ENCODE data around the gene ANGPTL8.

ANGPTL8 gene

DNA sequence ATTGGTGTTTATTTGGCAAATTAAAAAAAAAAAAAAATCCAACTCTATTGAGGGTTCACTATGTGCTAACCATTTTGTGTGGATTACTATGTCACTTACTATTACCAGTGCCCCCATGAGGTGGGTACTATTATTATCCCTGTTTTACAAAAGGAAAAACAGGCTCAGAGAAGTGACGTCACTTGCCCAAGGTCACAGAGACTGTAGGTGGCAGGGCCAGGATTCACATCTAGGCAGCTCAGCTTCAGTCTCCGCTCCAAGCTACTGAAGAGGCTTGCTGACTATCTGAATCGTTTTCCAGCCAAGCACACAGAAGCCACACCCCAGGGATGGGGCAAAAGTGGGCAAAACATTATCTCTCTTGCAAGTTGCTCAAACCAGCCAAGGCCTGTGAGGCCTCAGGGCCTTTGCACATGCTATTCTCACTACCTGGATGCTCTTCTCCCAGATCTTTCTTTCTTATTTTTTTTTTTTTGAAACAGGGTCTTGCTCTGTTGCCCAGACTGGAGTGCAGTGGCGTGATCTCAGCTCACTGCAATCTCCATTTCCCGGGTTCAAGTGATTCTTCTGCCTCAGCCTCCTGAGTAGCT lies 4.8 kb upstream of the ANGPTL8 start:
- Histone ChIP-seq H3K4me3 (ENCODE audit: low read depth in 1 of 5, low read length in 5 of 5) (no peak overlapping the region), H3K27ac (ENCODE audit: low read depth, low read length) (peak overlapping the region; percentile 27), H3K27me3 (ENCODE audit: control insufficient read depth in 5 of 5, insufficient read depth in 4 of 5, low read length in 5 of 5) (no peaks in the 10 kb centered on the region), H3K4me1 (ENCODE audit: control insufficient read depth in 5 of 5, insufficient read depth in 5 of 5, low read length in 5 of 5) (peaks cover 4 to 69% (median 40%) of the 10 kb centered on the region in 5 donors), H3K36me3 (ENCODE audit: control insufficient read depth in 5 of 5, insufficient read depth in 5 of 5, low read length in 5 of 5) (peaks cover 5 to 85% (median 74%) of the 10 kb centered on the region in 5 donors), H3K9ac (ENCODE audit: low read length in 5 of 5) (no peak overlapping the region), H3K9me3 (ENCODE audit: control insufficient read depth in 5 of 5, low read length in 5 of 5) (peaks cover 0 to 11% (median 4%) of the 10 kb centered on the region in 5 donors)

DNA sequence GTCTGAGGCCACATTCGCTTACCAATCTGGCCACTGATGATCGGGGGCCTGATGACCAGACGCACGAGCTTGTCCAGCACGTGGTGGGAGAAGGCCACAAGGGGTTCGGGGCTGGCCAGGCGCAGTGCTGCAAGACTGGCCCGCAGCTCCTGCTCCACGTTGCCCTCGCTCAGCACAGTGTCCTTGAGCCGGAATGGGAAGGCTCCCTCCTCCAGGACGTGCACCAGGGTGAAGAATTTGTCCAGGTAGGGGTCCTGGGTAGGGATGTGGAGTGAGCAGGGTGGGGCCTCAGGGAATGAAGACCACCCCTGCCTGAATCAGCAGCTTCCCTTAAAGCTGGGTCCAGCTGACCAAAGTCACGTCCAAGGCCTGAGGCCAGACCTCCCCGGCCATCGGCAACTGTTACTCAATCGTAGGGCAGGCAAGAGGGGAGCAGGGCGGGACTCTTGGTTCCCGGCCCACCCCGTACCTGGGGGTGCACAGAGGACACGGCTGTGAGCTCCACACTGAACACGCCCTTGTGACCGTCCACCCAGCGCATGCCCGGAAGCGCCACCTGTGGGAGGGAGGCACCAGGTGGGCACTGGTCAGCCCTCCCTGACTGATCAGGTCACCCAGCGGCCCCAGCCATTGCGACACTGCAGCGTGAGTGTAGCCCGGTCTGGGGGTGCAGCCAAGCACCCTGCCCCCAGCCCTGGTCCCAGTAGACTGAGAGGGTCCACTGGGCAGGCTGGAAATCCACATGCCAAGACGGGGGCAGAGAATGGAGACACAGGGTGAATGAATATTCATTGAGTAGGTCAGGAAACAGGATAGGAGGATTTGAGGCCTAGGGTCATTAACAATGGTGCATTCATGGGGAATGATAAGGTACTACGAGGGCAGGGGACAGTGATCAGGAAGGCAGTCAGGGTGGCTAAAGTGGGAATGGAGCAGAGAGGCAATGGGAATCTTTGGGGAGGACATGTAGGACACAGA lies 2.8 kb upstream of the ANGPTL8 start:
- Histone ChIP-seq H3K9me3 (ENCODE audit: control insufficient read depth in 5 of 5, low read length in 5 of 5) (peaks cover 0 to 11% (median 4%) of the 10 kb centered on the region in 5 donors), H3K4me1 (ENCODE audit: control insufficient read depth in 5 of 5, insufficient read depth in 5 of 5, low read length in 5 of 5) (peaks cover 0 to 74% (median 44%) of the 10 kb centered on the region in 5 donors), H3K4me3 (ENCODE audit: low read depth in 1 of 5, low read length in 5 of 5) (no peak overlapping the region), H3K27ac (ENCODE audit: low read depth, low read length) (peak overlapping the region; percentile 55), H3K9ac (ENCODE audit: low read length in 5 of 5) (no peak overlapping the region), H3K36me3 (ENCODE audit: control insufficient read depth in 5 of 5, insufficient read depth in 5 of 5, low read length in 5 of 5) (peaks cover 5 to 82% (median 72%) of the 10 kb centered on the region in 5 donors), H3K27me3 (ENCODE audit: control insufficient read depth in 5 of 5, insufficient read depth in 4 of 5, low read length in 5 of 5) (no peaks in the 10 kb centered on the region)

DNA sequence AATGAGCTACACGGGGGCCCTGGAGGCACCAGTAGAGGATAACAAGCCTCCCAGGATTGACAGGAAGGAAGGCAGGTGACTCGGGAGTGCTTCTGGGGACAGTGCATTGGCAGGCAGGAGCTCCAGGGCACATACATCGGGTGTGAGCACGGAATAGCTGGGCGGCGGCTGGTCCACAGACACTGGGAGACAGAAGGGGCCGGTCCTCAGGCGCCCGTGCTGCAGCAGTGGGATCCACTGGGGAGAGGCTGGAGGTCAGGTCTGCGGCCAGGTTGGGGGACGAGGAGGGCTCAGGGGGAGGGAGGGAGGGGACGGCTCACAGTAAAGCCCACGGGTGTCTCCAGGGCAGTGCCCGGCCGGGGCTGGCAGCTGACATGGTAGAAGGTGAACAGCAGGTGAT lies 2.1 kb upstream of the ANGPTL8 start:
- Histone ChIP-seq H3K27ac (ENCODE audit: low read depth, low read length) (peak overlapping the region; percentile 55), H3K9ac (ENCODE audit: low read length in 5 of 5) (no peak overlapping the region), H3K27me3 (ENCODE audit: control insufficient read depth in 5 of 5, insufficient read depth in 4 of 5, low read length in 5 of 5) (no peaks in the 10 kb centered on the region), H3K4me1 (ENCODE audit: control insufficient read depth in 5 of 5, insufficient read depth in 5 of 5, low read length in 5 of 5) (peaks cover 0 to 73% (median 44%) of the 10 kb centered on the region in 5 donors), H3K36me3 (ENCODE audit: control insufficient read depth in 5 of 5, insufficient read depth in 5 of 5, low read length in 5 of 5) (peaks cover 4 to 82% (median 71%) of the 10 kb centered on the region in 5 donors), H3K4me3 (ENCODE audit: low read depth in 1 of 5, low read length in 5 of 5) (no peak overlapping the region), H3K9me3 (ENCODE audit: control insufficient read depth in 5 of 5, low read length in 5 of 5) (peaks cover 0 to 11% (median 4%) of the 10 kb centered on the region in 5 donors)

DNA sequence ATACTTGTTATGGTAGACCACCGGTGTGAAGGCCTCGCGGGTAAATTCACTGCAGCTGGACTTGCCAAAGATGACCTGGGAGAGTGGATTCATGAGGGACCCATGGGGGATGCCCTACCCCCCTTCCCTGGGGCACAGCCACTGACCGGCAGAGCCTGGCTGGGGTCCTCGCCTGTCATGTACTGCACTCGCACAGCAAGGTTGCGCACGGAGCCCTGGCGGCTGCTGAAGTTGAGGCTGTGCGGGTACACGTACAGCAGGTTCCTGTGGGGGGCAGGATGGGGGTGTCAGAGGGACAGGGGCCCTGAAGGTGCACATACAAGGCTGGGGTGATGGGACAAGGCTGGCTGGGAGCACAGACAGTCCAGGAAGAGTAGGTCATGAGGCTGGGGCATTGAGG lies 1.4 kb upstream of the ANGPTL8 start:
- peaks cover 0 to 75% (median 44%) of the 10 kb centered on the region in 5 donors for H3K4me1 ChIP-seq (ENCODE audit: control insufficient read depth in 5 of 5, insufficient read depth in 5 of 5, low read length in 5 of 5)
- peaks cover 0 to 80% (median 70%) of the 10 kb centered on the region in 5 donors for H3K36me3 ChIP-seq (ENCODE audit: control insufficient read depth in 5 of 5, insufficient read depth in 5 of 5, low read length in 5 of 5)

DNA sequence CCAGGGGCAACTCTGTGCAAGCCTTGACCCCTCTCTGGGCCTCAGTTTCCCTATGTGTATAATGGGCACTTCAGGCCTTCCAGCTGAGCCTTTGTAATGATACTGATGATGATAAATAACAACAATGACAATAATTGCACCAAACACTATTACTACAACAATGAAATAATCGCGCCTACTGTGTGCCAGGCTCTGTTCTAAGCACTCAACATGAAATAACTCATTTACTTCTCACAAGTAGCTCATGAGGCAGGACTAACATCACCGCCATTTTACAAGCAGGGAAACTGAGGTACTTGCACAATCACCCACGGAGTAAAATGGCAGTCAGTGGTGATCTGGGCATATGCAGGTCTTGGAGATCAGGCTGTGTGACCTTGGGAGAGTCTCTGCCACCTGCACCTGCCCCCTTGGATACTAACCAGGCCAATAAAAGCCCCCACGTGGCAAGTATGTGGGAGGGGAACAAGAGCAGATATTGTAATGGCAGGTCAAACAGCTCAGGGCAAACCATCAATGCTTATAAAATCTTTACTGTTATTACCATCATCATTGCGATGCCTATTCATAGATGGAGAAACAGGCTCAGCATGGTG lies 540 bp upstream of the ANGPTL8 start:
- H3K4me1 ChIP-seq (ENCODE audit: control insufficient read depth in 5 of 5, insufficient read depth in 5 of 5, low read length in 5 of 5) = peaks cover 2 to 76% (median 48%) of the 10 kb centered on the region in 5 donors
- H3K9me3 ChIP-seq (ENCODE audit: control insufficient read depth in 5 of 5, low read length in 5 of 5) = peaks cover 0 to 11% (median 4%) of the 10 kb centered on the region in 5 donors
- H3K9ac ChIP-seq (ENCODE audit: low read length in 5 of 5) = no peak overlapping the region
- no peaks in the 10 kb centered on the region for H3K27me3 ChIP-seq (ENCODE audit: control insufficient read depth in 5 of 5, insufficient read depth in 4 of 5, low read length in 5 of 5)
- no peak overlapping the region for H3K4me3 ChIP-seq (ENCODE audit: low read depth in 1 of 5, low read length in 5 of 5)
- peaks cover 0 to 73% (median 69%) of the 10 kb centered on the region in 5 donors for H3K36me3 ChIP-seq (ENCODE audit: control insufficient read depth in 5 of 5, insufficient read depth in 5 of 5, low read length in 5 of 5)
- no peak overlapping the region for H3K27ac ChIP-seq (ENCODE audit: low read depth, low read length)

More for the DNA sequence above, 1.4 kb upstream of the ANGPTL8 start:
- Histone ChIP-seq H3K9ac (ENCODE audit: low read length in 5 of 5) (no peak overlapping the region), H3K27me3 (ENCODE audit: control insufficient read depth in 5 of 5, insufficient read depth in 4 of 5, low read length in 5 of 5) (no peaks in the 10 kb centered on the region), H3K27ac (ENCODE audit: low read depth, low read length) (no peak overlapping the region), H3K9me3 (ENCODE audit: control insufficient read depth in 5 of 5, low read length in 5 of 5) (peaks cover 0 to 11% (median 4%) of the 10 kb centered on the region in 5 donors), H3K4me3 (ENCODE audit: low read depth in 1 of 5, low read length in 5 of 5) (no peak overlapping the region)

DNA sequence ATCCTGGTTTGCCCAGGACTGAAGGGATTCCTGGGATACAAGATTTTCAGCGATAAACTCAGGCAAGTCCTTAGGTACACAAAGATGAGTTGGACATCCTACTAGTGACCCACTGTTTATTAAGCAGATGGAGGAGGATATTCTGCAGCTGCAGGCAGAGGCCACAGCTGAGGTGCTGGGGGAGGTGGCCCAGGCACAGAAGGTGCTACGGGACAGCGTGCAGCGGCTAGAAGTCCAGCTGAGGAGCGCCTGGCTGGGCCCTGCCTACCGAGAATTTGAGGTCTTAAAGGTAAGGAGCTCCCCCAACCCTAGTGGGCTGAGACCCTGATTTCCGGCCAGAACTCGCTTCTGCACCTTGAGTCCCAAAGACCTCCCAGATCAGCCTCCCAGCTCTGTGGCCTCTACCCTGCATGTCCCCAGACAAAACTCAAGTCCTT lies 607 bp downstream of the ANGPTL8 start:
- H3K36me3 ChIP-seq (ENCODE audit: control insufficient read depth in 5 of 5, insufficient read depth in 5 of 5, low read length in 5 of 5) = peaks cover 0 to 68% (median 68%) of the 10 kb centered on the region in 5 donors
- H3K4me1 ChIP-seq (ENCODE audit: control insufficient read depth in 5 of 5, insufficient read depth in 5 of 5, low read length in 5 of 5) = peaks cover 2 to 77% (median 49%) of the 10 kb centered on the region in 5 donors
- H3K27ac ChIP-seq (ENCODE audit: low read depth, low read length) = peak overlapping the region; percentile 67
- peaks cover 0 to 11% (median 4%) of the 10 kb centered on the region in 5 donors for H3K9me3 ChIP-seq (ENCODE audit: control insufficient read depth in 5 of 5, low read length in 5 of 5)
- no peak overlapping the region for H3K9ac ChIP-seq (ENCODE audit: low read length in 5 of 5)
- peak overlapping the region in 1 of 5 donors; percentile 19 for H3K4me3 ChIP-seq (ENCODE audit: low read depth in 1 of 5, low read length in 5 of 5)
- H3K27me3 ChIP-seq (ENCODE audit: control insufficient read depth in 5 of 5, insufficient read depth in 4 of 5, low read length in 5 of 5) = no peaks in the 10 kb centered on the region

DNA sequence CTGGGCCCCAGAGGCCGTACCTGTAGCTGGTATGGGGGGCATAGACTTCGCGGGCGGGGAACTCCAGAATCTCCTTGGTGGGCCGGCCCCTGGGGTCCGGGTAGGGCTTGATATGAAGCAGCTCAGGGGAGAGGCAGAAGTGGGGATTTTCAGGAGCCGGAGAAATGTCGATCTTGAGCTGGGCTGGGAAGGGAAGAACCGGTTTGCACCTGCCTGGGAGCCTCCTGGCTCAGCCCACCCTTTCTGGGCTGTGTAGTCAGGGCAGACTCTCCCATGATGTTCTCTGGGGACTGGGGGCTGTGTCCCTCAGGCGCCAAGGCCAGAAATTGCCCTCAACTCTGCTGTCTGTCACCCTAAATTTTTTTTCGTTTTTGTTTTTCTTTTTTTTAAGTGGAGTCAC lies 2.6 kb downstream of the ANGPTL8 start:
- H3K4me3 ChIP-seq (ENCODE audit: low read depth in 1 of 5, low read length in 5 of 5) = no peak overlapping the region
- H3K9ac ChIP-seq (ENCODE audit: low read length in 5 of 5) = no peak overlapping the region
- H3K9me3 ChIP-seq (ENCODE audit: control insufficient read depth in 5 of 5, low read length in 5 of 5) = peaks cover 0 to 11% (median 4%) of the 10 kb centered on the region in 5 donors
- peak overlapping the region; percentile 46 for H3K27ac ChIP-seq (ENCODE audit: low read depth, low read length)
- H3K27me3 ChIP-seq (ENCODE audit: control insufficient read depth in 5 of 5, insufficient read depth in 4 of 5, low read length in 5 of 5) = no peaks in the 10 kb centered on the region
- H3K4me1 ChIP-seq (ENCODE audit: control insufficient read depth in 5 of 5, insufficient read depth in 5 of 5, low read length in 5 of 5) = peaks cover 2 to 62% (median 36%) of the 10 kb centered on the region in 5 donors
- peaks cover 0 to 69% (median 60%) of the 10 kb centered on the region in 5 donors for H3K36me3 ChIP-seq (ENCODE audit: control insufficient read depth in 5 of 5, insufficient read depth in 5 of 5, low read length in 5 of 5)

DNA sequence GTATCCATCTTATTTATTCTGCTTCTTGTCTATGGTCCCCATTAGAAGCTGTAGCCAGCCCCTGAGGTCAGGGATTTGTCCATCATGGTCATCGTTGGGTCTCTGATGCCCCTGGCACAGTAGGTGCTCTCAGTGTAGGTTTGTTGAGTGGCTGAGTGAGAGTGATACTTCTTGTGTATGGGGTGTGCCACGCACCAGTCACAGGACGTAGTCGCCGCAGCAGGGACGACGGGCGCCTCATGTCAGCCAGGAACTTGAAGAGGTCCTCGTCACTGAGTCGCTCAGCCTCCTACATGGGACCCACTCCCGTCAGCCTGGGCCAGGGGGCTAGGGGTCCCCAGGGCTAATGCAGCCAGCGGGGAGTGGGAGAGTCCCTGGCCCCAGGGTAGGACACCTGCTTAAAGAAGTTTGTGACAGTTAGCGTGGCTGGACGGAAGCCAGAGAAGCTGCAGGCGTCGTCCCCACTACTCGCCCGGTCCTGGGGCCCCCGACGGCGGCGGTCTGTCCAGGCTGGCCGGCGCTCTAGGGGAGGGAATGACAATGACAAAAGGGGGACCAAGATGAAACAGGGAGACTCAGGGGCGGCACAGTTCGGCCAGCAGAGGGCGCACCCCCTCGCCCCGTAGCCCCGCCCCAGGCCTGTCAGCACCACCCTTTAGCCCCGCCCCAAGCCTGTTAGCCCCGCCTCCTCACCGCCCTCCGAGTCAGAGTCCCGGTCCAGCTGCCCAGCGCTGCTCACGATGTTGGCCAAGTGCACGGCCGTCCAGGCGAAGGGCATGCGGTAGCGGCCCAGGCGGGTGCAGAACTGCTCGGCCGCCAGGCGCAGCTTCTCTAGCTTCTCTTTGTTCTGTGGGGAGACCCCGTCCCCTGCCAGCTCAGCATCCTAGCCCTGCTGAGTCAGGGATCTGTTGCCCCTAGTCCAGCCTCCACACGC lies 3.7 kb downstream of the ANGPTL8 start:
- H3K9ac ChIP-seq (ENCODE audit: low read length in 5 of 5) = no peak overlapping the region
- peak overlapping the region; percentile 60 for H3K27ac ChIP-seq (ENCODE audit: low read depth, low read length)
- H3K27me3 ChIP-seq (ENCODE audit: control insufficient read depth in 5 of 5, insufficient read depth in 4 of 5, low read length in 5 of 5) = no peaks in the 10 kb centered on the region
- H3K9me3 ChIP-seq (ENCODE audit: control insufficient read depth in 5 of 5, low read length in 5 of 5) = peaks cover 0 to 11% (median 4%) of the 10 kb centered on the region in 5 donors
- peak overlapping the region in 2 of 5 donors; percentile 24 to 26 for H3K4me3 ChIP-seq (ENCODE audit: low read depth in 1 of 5, low read length in 5 of 5)
- H3K4me1 ChIP-seq (ENCODE audit: control insufficient read depth in 5 of 5, insufficient read depth in 5 of 5, low read length in 5 of 5) = peaks cover 6 to 65% (median 42%) of the 10 kb centered on the region in 5 donors
- H3K36me3 ChIP-seq (ENCODE audit: control insufficient read depth in 5 of 5, insufficient read depth in 5 of 5, low read length in 5 of 5) = peaks cover 0 to 68% (median 57%) of the 10 kb centered on the region in 5 donors

DNA sequence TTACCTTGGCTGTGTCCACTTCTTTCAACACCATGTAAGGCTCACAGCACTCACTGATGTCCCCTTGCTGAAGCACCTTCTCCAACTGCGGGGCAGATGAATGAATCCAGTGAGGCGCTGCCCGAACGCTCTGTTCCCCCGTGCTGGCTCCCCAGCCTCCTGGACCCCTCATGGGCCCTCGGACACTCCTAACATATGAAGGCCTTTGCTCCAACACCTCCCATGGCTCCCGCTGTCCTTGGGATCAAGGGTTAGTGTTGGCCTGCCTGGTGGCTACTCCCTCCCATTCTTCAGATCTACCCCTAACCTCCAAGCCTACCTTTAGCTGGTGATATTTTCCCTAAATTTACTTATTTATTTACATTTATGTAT lies 4.4 kb downstream of the ANGPTL8 start:
- H3K4me3 ChIP-seq (ENCODE audit: low read depth in 1 of 5, low read length in 5 of 5) = peak overlapping the region in 2 of 5 donors; percentile 24 to 26

More for the DNA sequence above, 4.4 kb downstream of the ANGPTL8 start:
- peaks cover 0 to 6% (median 2%) of the 10 kb centered on the region in 5 donors for H3K9me3 ChIP-seq (ENCODE audit: control insufficient read depth in 5 of 5, low read length in 5 of 5)
- peaks cover 6 to 63% (median 44%) of the 10 kb centered on the region in 5 donors for H3K4me1 ChIP-seq (ENCODE audit: control insufficient read depth in 5 of 5, insufficient read depth in 5 of 5, low read length in 5 of 5)
- peak overlapping the region; percentile 54 for H3K27ac ChIP-seq (ENCODE audit: low read depth, low read length)
- peaks cover 0 to 67% (median 57%) of the 10 kb centered on the region in 5 donors for H3K36me3 ChIP-seq (ENCODE audit: control insufficient read depth in 5 of 5, insufficient read depth in 5 of 5, low read length in 5 of 5)
- H3K27me3 ChIP-seq (ENCODE audit: control insufficient read depth in 5 of 5, insufficient read depth in 4 of 5, low read length in 5 of 5) = no peaks in the 10 kb centered on the region
- peak overlapping the region in 1 of 5 donors; percentile 30 for H3K9ac ChIP-seq (ENCODE audit: low read length in 5 of 5)
